H9 (cell line): Measurements from ENCODE around the gene CDC45. TPM values are rescaled to one million over a fixed set of nuclear protein-coding genes. Genes with fewer than 3 reads are reported as not detected.

Experiments used
- DNase-seq: peaks from one replicate; pipeline ENCODE4 v3.0.0-alpha.2; 2017
- H2AFZ ChIP-seq: one replicate; pipeline ENCODE4 v1.6.1; 2013; ENCODE audit warnings: mild to moderate bottlenecking, low read length, control low read depth, moderate library complexity
- H2AK5ac ChIP-seq: 2 replicates; pipeline ENCODE4 v1.6.1; 2013; ENCODE audit warnings: low read length, control low read depth, mixed read lengths; ENCODE audit not compliant: insufficient read length
- H2BK120ac ChIP-seq: one replicate; pipeline ENCODE4 v1.6.1; 2013; ENCODE audit warnings: low read depth, mild to moderate bottlenecking, low read length, control low read depth, inconsistent platforms; ENCODE audit not compliant: poor library complexity, severe bottlenecking
- H2BK12ac ChIP-seq: 2 replicates; pipeline ENCODE4 v1.6.1; 2013; ENCODE audit warnings: low read length, control low read depth, mixed read lengths, low read depth; ENCODE audit not compliant: insufficient read length
- H2BK15ac ChIP-seq: 2 replicates; pipeline ENCODE4 v1.6.1; 2013; ENCODE audit warnings: low read depth, low read length, control low read depth
- H2BK20ac ChIP-seq: one replicate; pipeline ENCODE4 v1.6.1; 2013; ENCODE audit warnings: low read depth, mild to moderate bottlenecking, low read length, control low read depth, inconsistent platforms; ENCODE audit not compliant: poor library complexity, severe bottlenecking
- H2BK5ac ChIP-seq: 2 replicates; pipeline ENCODE4 v1.6.1; 2013; ENCODE audit warnings: low read length, control low read depth, mixed read lengths; ENCODE audit not compliant: insufficient read length
- H3K14ac ChIP-seq: 2 replicates; pipeline ENCODE4 v1.6.1; 2013; ENCODE audit warnings: low read length, control low read depth; ENCODE audit not compliant: insufficient read depth
- H3K18ac ChIP-seq: 2 replicates; pipeline ENCODE4 v1.6.1; 2013; ENCODE audit warnings: low read depth, mild to moderate bottlenecking, mixed read lengths, low read length, control low read depth; ENCODE audit not compliant: insufficient read length
- H3K23ac ChIP-seq: 2 replicates; pipeline ENCODE4 v1.6.1; 2013; ENCODE audit warnings: low read length, control low read depth, mixed read lengths, low read depth; ENCODE audit not compliant: insufficient read length
- H3K23me2 ChIP-seq: 2 replicates; pipeline ENCODE4 v1.6.1; 2013; ENCODE audit warnings: low read depth, mild to moderate bottlenecking, mixed read lengths, low read length, control low read depth; ENCODE audit not compliant: insufficient read length, poor library complexity, severe bottlenecking
- H3K27ac ChIP-seq: 2 replicates; pipeline ENCODE4 v1.5.1; 2013; ENCODE audit warnings: low read length, control low read depth, mixed read lengths, low read depth; ENCODE audit not compliant: insufficient read length
- H3K27me3 ChIP-seq: 2 replicates; pipeline ENCODE4 v1.6.1; 2013; ENCODE audit warnings: low read length, control low read depth, inconsistent platforms; ENCODE audit not compliant: insufficient read depth
- H3K4ac ChIP-seq: 2 replicates; pipeline ENCODE4 v1.6.1; 2013; ENCODE audit warnings: low read depth, mild to moderate bottlenecking, control low read depth, inconsistent platforms, low read length, moderate library complexity
- H3K4me1 ChIP-seq: 2 replicates; pipeline ENCODE4 v1.6.1; 2013; ENCODE audit warnings: low read length, control low read depth, inconsistent platforms; ENCODE audit not compliant: insufficient read depth
- H3K4me2 ChIP-seq: 2 replicates; pipeline ENCODE4 v1.6.1; 2013; ENCODE audit warnings: low read length, control low read depth, mixed read lengths; ENCODE audit not compliant: insufficient read length, insufficient read depth
- H3K56ac ChIP-seq: 2 replicates; pipeline ENCODE4 v1.6.1; 2013; ENCODE audit warnings: low read depth, mild to moderate bottlenecking, mixed read lengths, low read length, control low read depth; ENCODE audit not compliant: insufficient read length
- H3K79me1 ChIP-seq: 2 replicates; pipeline ENCODE4 v1.6.1; 2013; ENCODE audit warnings: low read depth, mild to moderate bottlenecking, moderate library complexity, low read length, control low read depth, inconsistent platforms; ENCODE audit not compliant: insufficient read depth, poor library complexity, severe bottlenecking
- H3K79me2 ChIP-seq: 2 replicates; pipeline ENCODE4 v1.6.1; 2013; ENCODE audit warnings: low read length, control low read depth, inconsistent platforms; ENCODE audit not compliant: insufficient read depth
- H3K9ac ChIP-seq: 2 replicates; pipeline ENCODE4 v1.6.1; 2013; ENCODE audit warnings: low read length, control low read depth, mixed read lengths; ENCODE audit not compliant: insufficient read length; ENCODE audit errors: extremely low read depth
- H3K9me3 ChIP-seq: one replicate; pipeline ENCODE4 v1.6.1; 2013; ENCODE audit warnings: low read depth, low read length, inconsistent platforms; ENCODE audit not compliant: control insufficient read depth
- H3T11ph ChIP-seq: one replicate; pipeline ENCODE4 v1.6.1; 2013; ENCODE audit warnings: mild to moderate bottlenecking, low read length, control low read depth, inconsistent platforms
- H4K20me1 ChIP-seq: one replicate; pipeline ENCODE4 v1.6.1; 2013; ENCODE audit not compliant: control insufficient read depth, insufficient read length, insufficient read depth
- H4K5ac ChIP-seq: 2 replicates; pipeline ENCODE4 v1.6.1; 2013; ENCODE audit warnings: low read depth, mild to moderate bottlenecking, mixed read lengths, low read length, control low read depth; ENCODE audit not compliant: insufficient read length
- H4K8ac ChIP-seq: replicated peaks from 2 replicates; pipeline ENCODE4 v1.6.1; 2013; ENCODE audit warnings: low read length, control low read depth, mixed read lengths, low read depth; ENCODE audit not compliant: insufficient read length
- H4K91ac ChIP-seq: 2 replicates; pipeline ENCODE4 v1.6.1; 2013; ENCODE audit warnings: low read depth, mild to moderate bottlenecking, moderate library complexity, mixed read lengths, low read length, control low read depth; ENCODE audit not compliant: insufficient read length
- H3K27ac Mint-ChIP-seq, 3 experiments: 2 replicates in 2 of 3; 3 replicates in 1 of 3; pipeline ENCODE4 v1.8.0; 2020 to 2021; ENCODE audit warnings: mixed read lengths in 3 of 3, mild to moderate bottlenecking in 1 of 3, moderate library complexity in 1 of 3
- H3K27me3 Mint-ChIP-seq: 2 replicates; pipeline ENCODE4 v1.8.0; 2021; ENCODE audit warnings: low read depth, mild to moderate bottlenecking, moderate library complexity, mixed read lengths
- H3K36me3 Mint-ChIP-seq, 3 experiments: 2 replicates in 2 of 3; 3 replicates in 1 of 3; pipeline ENCODE4 v1.8.0; 2020 to 2021; ENCODE audit warnings: low read depth in 3 of 3, mixed read lengths in 3 of 3; ENCODE audit not compliant: insufficient read depth in 1 of 3
- H3K4me1 Mint-ChIP-seq, 2 experiments: 2 replicates each; pipeline ENCODE4 v1.8.0; 2020; ENCODE audit warnings: mixed read lengths in 2 of 2
- H3K4me3 Mint-ChIP-seq, 2 experiments: 2 replicates in 1 of 2; 3 replicates in 1 of 2; pipeline ENCODE4 v1.8.0; 2020 to 2021; ENCODE audit warnings: mild to moderate bottlenecking in 2 of 2, mixed read lengths in 2 of 2, moderate library complexity in 1 of 2
- H3K9me3 Mint-ChIP-seq, 2 experiments: 2 replicates in 1 of 2; 3 replicates in 1 of 2; pipeline ENCODE4 v1.8.0; 2020; ENCODE audit warnings: mild to moderate bottlenecking in 2 of 2, mixed read lengths in 2 of 2, moderate library complexity in 1 of 2
- CTCF ChIP-seq: fragments of 200-600 bp; sonication (generic); conservative IDR thresholded peaks from 3 replicates; pipeline ENCODE4 v1.8.0; 2021; ENCODE audit warnings: antibody characterized with exemption, mild to moderate bottlenecking
- WGBS: extraction: QIAGEN DNeasy Blood & Tissue Kit; methylation state at CpG from one replicate; pipeline ENCODE4 v1.1.7; 2013; ENCODE audit warnings: missing lambda C conversion rate, low lambda C conversion rate, mixed read lengths; ENCODE audit not compliant: insufficient read length; ENCODE audit errors: extremely low coverage; 5-methylcytosine and 5-hydroxymethylcytosine counted together
- total RNA-seq: library from RNA; stranded (reverse); gene quantifications from 2 replicates; pipeline ENCODE4 v1.2.1, GENCODE V29; 2021

The CDC45 gene
- total RNA-seq, 1 experiment from 2014 or later, result 35.7 TPM

GRCh38 chr22:19464975-19465374 is 14.7 kb upstream of the CDC45 start:
- TF ChIP-seq CTCF, result no peak
- no peak for DNase-seq
- Mint-ChIP-seq H3K4me1 (no peaks in the 10 kb centered on the region), H3K27ac (no peak overlapping the region), H3K36me3 (peaks cover 27 to 85% (median 51%) of the 10 kb centered on the region in 3 experiments; a peak in 6 of 7 replicates), H3K9me3 (no peaks in the 10 kb centered on the region; a peak in 1 of 5 replicates), H3K27me3 (no peaks in the 10 kb centered on the region; the same call in 1 of the 2 replicates), H3K4me3 (no peak overlapping the region)
- H2BK12ac ChIP-seq, result no peak overlapping the region
- no peak overlapping the region for H3K18ac ChIP-seq
- no peak overlapping the region for H2BK20ac ChIP-seq
- H4K20me1 ChIP-seq, result no peaks in the 10 kb centered on the region
- no peak overlapping the region for H3K4ac ChIP-seq
- no peak overlapping the region for H2BK5ac ChIP-seq
- no peaks in the 10 kb centered on the region for H3K79me2 ChIP-seq
- no peak overlapping the region for H3K27ac ChIP-seq
- H3K14ac ChIP-seq, result no peak overlapping the region
- no peak overlapping the region for H3K4me2 ChIP-seq
- no peak overlapping the region for H2BK120ac ChIP-seq
- H2AFZ ChIP-seq, result no peak overlapping the region
- no peak overlapping the region for H4K91ac ChIP-seq
- H3K9me3 ChIP-seq, result no peaks in the 10 kb centered on the region
- H3K23ac ChIP-seq, result no peak overlapping the region
- no peak overlapping the region for H2AK5ac ChIP-seq
- H3K9ac ChIP-seq, result no peak overlapping the region
- H3K27me3 ChIP-seq, result no peaks in the 10 kb centered on the region
- no peak overlapping the region for H3K56ac ChIP-seq
- H3K4me1 ChIP-seq, result no peaks in the 10 kb centered on the region
- H3K23me2 ChIP-seq, result no peaks in the 10 kb centered on the region
- no peak overlapping the region for H4K5ac ChIP-seq
- H3K79me1 ChIP-seq, result no peaks in the 10 kb centered on the region
- H2BK15ac ChIP-seq, result no peak overlapping the region
- WGBS, result no CpG with 5 or more reads among the region's 4 CpGs
- H4K8ac ChIP-seq, result no peak overlapping the region
- no peak overlapping the region for H3T11ph ChIP-seq
